Smooth muscle cell (in vitro differentiated cells): ENCODE measurements around the gene ETAA1. TPM values are rescaled to one million over a fixed set of nuclear protein-coding genes. Genes with fewer than 3 reads are reported as not detected.

Source experiments
- DNase-seq: peaks from one replicate; lab custom pipeline; 2025; ENCODE audit not compliant: unreplicated experiment; lab: John Stamatoyannopoulos, UW
- H2AFZ ChIP-seq: fragments of 200-600 bp; sonication (generic); 2 replicates; pipeline ENCODE4 v1.6.0; 2016; ENCODE audit warnings: antibody characterized with exemption, low read depth, mild to moderate bottlenecking
- H3F3A ChIP-seq: fragments of 200-600 bp; sonication (generic); 2 replicates; pipeline ENCODE4 v1.6.0; 2017; ENCODE audit warnings: antibody characterized with exemption, low read depth
- H3K27ac ChIP-seq: fragments of 200-600 bp; sonication (generic); 2 replicates; pipeline ENCODE4 v1.5.1; 2016; ENCODE audit warnings: low read depth, mild to moderate bottlenecking
- H3K27me3 ChIP-seq: fragments of 200-600 bp; sonication (generic); 2 replicates; pipeline ENCODE4 v1.6.1; 2016; ENCODE audit warnings: low read depth, mild to moderate bottlenecking
- H3K36me3 ChIP-seq: fragments of 200-600 bp; sonication (generic); 2 replicates; pipeline ENCODE4 v1.5.1; 2016; ENCODE audit warnings: low read depth
- H3K4me1 ChIP-seq: fragments of 200-600 bp; sonication (generic); 2 replicates; pipeline ENCODE4 v1.5.1; 2016; ENCODE audit warnings: low read depth
- H3K4me2 ChIP-seq: fragments of 200-600 bp; sonication (generic); 2 replicates; pipeline ENCODE4 v1.6.0; 2016; ENCODE audit warnings: mild to moderate bottlenecking
- H3K4me3 ChIP-seq: fragments of 200-600 bp; sonication (generic); 2 replicates; pipeline ENCODE4 v1.5.1; 2016; ENCODE audit warnings: mild to moderate bottlenecking
- H3K79me2 ChIP-seq: fragments of 200-600 bp; sonication (generic); 2 replicates; pipeline ENCODE4 v1.6.0; 2016; ENCODE audit warnings: low read depth, mild to moderate bottlenecking
- H3K9ac ChIP-seq: fragments of 200-600 bp; sonication (generic); 2 replicates; pipeline ENCODE4 v1.6.0; 2016; ENCODE audit warnings: low read depth
- H3K9me3 ChIP-seq: fragments of 200-600 bp; sonication (generic); replicated peaks from 2 replicates; pipeline ENCODE4 v1.5.1; 2016; ENCODE audit warnings: low read depth
- H4K20me1 ChIP-seq: fragments of 200-600 bp; sonication (generic); 2 replicates; pipeline ENCODE4 v1.6.0; 2016; ENCODE audit warnings: low read depth
- WGBS: methylation state at CpG from one replicate; pipeline ENCODE4 v1.1.7; 2016; ENCODE audit warnings: low lambda C conversion rate; 5-methylcytosine and 5-hydroxymethylcytosine counted together
- polyA plus RNA-seq: library from polyadenylated mRNA; unstranded; fragments of >200 nt; fragmentation: Nextera tagmentation; extraction: Ambion mirVana; gene quantifications from 2 replicates; pipeline ENCODE4 v1.2.1, GENCODE V29; 2016
- total RNA-seq: library from RNA; depleted of rRNA; stranded (reverse); fragments of >200 nt; gene quantifications from 2 replicates; pipeline ENCODE4 v1.2.3, GENCODE V29; 2014
- TF ChIP-seq, protein P1 (sequence below): fragments of 200-600 bp; sonication (generic); IDR thresholded peaks from 2 replicates; pipeline ENCODE4 v1.5.1; 2017; ENCODE audit warnings: borderline replicate concordance, mild to moderate bottlenecking, antibody characterized with exemption; ENCODE audit not compliant: insufficient read depth, poor library complexity, severe bottlenecking

Gene ETAA1
- total and polyA plus RNA-seq, 2 experiments from 2014 or later: 6.0 to 20.9 TPM

DNA sequence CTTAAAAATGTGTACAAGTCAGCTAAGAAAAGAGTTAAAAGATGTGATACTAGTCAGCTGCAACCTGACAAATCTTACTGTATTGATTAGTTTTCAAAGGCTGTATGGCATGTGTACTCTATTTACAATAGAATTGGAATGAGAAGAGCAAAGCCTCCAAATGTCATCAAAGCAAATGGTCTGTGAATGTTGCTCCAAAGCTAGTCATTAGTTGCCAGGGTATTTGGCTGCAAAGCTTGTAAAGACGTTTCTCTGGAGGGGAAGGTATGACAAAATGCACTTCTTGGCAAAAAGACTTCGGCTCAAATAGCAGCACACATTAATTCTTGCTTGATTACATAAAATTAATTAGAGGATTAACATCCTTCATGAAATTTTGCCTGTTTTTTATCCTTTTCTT is 59.3 kb downstream of the ETAA1 start:
- 41% methylated on average over 2 of the region's 2 CpGs for WGBS
- no peak overlapping the region for H3K4me2 ChIP-seq
- no peaks in the 10 kb centered on the region for H3F3A ChIP-seq

DNA sequence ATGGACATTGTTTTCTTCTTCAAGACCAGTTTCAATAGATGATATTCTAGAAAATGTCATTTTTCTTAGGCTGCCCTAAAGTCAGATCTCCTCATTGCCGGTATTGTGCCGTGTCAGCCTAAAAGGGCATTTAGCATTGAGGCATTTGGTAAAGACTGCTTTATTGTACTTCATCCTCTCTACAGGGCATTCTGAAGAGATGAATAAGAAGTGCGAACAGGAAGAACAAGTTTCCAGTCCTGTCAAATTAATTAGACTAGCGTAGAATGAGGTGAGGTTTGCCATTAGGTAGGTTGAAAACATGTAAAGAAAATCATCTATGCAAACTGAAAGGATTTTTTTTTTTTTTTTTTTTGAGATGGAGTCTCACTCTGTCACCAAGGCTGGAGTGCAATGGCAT is 60.6 kb downstream of the ETAA1 start:
- no peak overlapping the region for H3K4me3 ChIP-seq
- H3K9me3 ChIP-seq: no peaks in the 10 kb centered on the region
- no peak overlapping the region for H3K4me2 ChIP-seq
- no peaks in the 10 kb centered on the region for H3F3A ChIP-seq
- peak overlapping the region; percentile 60 for H3K27ac ChIP-seq
- H2AFZ ChIP-seq: no peak overlapping the region
- H4K20me1 ChIP-seq: no peaks in the 10 kb centered on the region
- 77% methylated on average over 4 of the region's 4 CpGs for WGBS
- no peak overlapping the region for H3K9ac ChIP-seq
- TF ChIP-seq, protein P1, sequence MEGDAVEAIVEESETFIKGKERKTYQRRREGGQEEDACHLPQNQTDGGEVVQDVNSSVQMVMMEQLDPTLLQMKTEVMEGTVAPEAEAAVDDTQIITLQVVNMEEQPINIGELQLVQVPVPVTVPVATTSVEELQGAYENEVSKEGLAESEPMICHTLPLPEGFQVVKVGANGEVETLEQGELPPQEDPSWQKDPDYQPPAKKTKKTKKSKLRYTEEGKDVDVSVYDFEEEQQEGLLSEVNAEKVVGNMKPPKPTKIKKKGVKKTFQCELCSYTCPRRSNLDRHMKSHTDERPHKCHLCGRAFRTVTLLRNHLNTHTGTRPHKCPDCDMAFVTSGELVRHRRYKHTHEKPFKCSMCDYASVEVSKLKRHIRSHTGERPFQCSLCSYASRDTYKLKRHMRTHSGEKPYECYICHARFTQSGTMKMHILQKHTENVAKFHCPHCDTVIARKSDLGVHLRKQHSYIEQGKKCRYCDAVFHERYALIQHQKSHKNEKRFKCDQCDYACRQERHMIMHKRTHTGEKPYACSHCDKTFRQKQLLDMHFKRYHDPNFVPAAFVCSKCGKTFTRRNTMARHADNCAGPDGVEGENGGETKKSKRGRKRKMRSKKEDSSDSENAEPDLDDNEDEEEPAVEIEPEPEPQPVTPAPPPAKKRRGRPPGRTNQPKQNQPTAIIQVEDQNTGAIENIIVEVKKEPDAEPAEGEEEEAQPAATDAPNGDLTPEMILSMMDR: no peak
- H3K4me1 ChIP-seq: no peaks in the 10 kb centered on the region
- no peaks in the 10 kb centered on the region for H3K36me3 ChIP-seq
- no peaks in the 10 kb centered on the region for H3K27me3 ChIP-seq
- H3K79me2 ChIP-seq: no peaks in the 10 kb centered on the region
- no peak for DNase-seq

More for the DNA sequence above, 59.3 kb downstream of the ETAA1 start:
- no peaks in the 10 kb centered on the region for H3K36me3 ChIP-seq
- H3K9me3 ChIP-seq: no peaks in the 10 kb centered on the region
- no peak overlapping the region for H3K27ac ChIP-seq
- H4K20me1 ChIP-seq: no peaks in the 10 kb centered on the region
- no peaks in the 10 kb centered on the region for H3K4me1 ChIP-seq
- no peaks in the 10 kb centered on the region for H3K79me2 ChIP-seq
- no peak overlapping the region for H3K9ac ChIP-seq
- DNase-seq: no peak
- H2AFZ ChIP-seq: no peak overlapping the region
- no peaks in the 10 kb centered on the region for H3K27me3 ChIP-seq
- H3K4me3 ChIP-seq: no peak overlapping the region
- TF ChIP-seq, protein P1: no peak

DNA sequence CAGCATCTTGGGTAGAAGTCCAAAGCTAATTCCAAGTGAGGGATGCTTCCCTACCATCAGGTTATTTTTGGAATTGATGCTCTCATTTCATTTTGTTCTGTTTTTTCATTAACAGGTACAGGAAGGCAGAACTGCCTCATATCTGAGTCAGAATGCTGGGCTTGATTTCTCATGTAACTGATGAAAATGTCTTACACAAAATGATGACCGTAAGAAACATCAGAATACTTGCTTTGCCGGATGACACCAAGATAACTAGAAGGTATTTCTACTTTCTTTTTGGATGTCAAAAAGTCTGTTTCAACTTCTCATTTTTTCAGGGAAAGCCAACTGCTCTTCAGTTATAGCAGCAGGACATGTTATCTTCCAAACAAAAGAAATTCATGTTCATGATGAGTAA is 62.6 kb downstream of the ETAA1 start:
- DNase-seq: no peak
- H3F3A ChIP-seq: no peaks in the 10 kb centered on the region

More for the DNA sequence above, 62.6 kb downstream of the ETAA1 start:
- Histone ChIP-seq H3K9me3 (no peaks in the 10 kb centered on the region), H3K79me2 (no peaks in the 10 kb centered on the region), H4K20me1 (no peaks in the 10 kb centered on the region), H3K27me3 (no peaks in the 10 kb centered on the region), H3K4me1 (no peaks in the 10 kb centered on the region), H3K4me3 (no peak overlapping the region), H3K9ac (no peak overlapping the region), H3K36me3 (no peaks in the 10 kb centered on the region), H3K27ac (no peak overlapping the region), H2AFZ (no peak overlapping the region), H3K4me2 (no peak overlapping the region)
- WGBS: 95% methylated on average over 2 of the region's 2 CpGs
- TF ChIP-seq, protein P1: no peak
